Measurements from ENCODE around the gene ADAM22. TPM values are rescaled to one million over a fixed set of nuclear protein-coding genes. Genes with fewer than 3 reads are reported as not detected.

Gene ADAM22
- total RNA-seq, 1 experiment from 2014 or later = 10.0 TPM

DNA sequence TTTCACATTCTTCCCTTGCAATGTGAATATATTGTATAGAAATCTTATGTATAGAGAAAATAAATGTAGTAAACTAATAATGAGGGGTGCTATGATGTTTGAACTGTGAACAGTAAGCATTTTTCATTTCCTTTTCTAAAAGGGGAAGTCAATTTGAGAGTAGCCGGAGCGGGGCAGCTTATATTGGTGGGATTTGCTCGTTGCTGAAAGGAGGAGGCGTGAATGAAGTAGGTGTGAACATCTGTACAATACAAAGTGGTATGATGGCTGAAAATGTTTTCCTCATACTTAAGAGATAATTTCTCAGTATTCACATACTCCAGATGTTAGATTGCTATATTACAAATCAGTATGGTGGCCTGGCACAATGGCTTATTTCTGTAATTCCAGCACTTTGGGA is 198.7 kb downstream of the ADAM22 start:
- POLR2A ChIA-PET = no interaction called here
- Histone ChIP-seq H2AFZ (ENCODE audit: low read depth, low read length, poor library complexity, severe bottlenecking) (no peak overlapping the region), H3K4me2 (ENCODE audit: low read length) (no peak overlapping the region), H3K79me2 (ENCODE audit: insufficient read depth, low read length) (no peaks in the 10 kb centered on the region), H3K4me3 (replicated peaks in 1 of 2; ENCODE audit: low read depth in 1 of 2, low read length in 2 of 2) (no peak overlapping the region), H3K4me1 (ENCODE audit: control insufficient read depth in 1 of 2, insufficient read depth in 2 of 2, low read length in 2 of 2) (no peaks in the 10 kb centered on the region), H3K9me3 (ENCODE audit: control insufficient read depth in 1 of 2, insufficient read depth in 1 of 2, low read depth in 1 of 2, low read length in 2 of 2) (no peaks in the 10 kb centered on the region), H3K9ac (ENCODE audit: low read length) (no peak overlapping the region), H4K20me1 (ENCODE audit: insufficient read depth) (no peaks in the 10 kb centered on the region), H3K27ac (ENCODE audit: low read depth, low read length) (no peak overlapping the region), H3K27me3 (ENCODE audit: insufficient read depth, low read length) (no peaks in the 10 kb centered on the region), H3K36me3 (ENCODE audit: control insufficient read depth in 1 of 2, insufficient read depth in 2 of 2, low read length in 2 of 2) (no peaks in the 10 kb centered on the region), H3K9me2 (ENCODE audit: insufficient read depth) (no peaks in the 10 kb centered on the region)
- no TSS peak for BruUV-seq (replicated peaks)
- TF ChIP-seq, protein P1, sequence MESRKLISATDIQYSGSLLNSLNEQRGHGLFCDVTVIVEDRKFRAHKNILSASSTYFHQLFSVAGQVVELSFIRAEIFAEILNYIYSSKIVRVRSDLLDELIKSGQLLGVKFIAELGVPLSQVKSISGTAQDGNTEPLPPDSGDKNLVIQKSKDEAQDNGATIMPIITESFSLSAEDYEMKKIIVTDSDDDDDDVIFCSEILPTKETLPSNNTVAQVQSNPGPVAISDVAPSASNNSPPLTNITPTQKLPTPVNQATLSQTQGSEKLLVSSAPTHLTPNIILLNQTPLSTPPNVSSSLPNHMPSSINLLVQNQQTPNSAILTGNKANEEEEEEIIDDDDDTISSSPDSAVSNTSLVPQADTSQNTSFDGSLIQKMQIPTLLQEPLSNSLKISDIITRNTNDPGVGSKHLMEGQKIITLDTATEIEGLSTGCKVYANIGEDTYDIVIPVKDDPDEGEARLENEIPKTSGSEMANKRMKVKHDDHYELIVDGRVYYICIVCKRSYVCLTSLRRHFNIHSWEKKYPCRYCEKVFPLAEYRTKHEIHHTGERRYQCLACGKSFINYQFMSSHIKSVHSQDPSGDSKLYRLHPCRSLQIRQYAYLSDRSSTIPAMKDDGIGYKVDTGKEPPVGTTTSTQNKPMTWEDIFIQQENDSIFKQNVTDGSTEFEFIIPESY (IDR thresholded peaks at IDR 0.05; ENCODE audit: extremely low read depth, insufficient replicate concordance, low read length) = no peak
- TF ChIP-seq FOSL1 (IDR thresholded peaks at IDR 0.05; ENCODE audit: low read depth) = no peak
- no peak for TF ChIP-seq TCF7L2 (IDR thresholded peaks at IDR 0.05; ENCODE audit: borderline replicate concordance, extremely low read depth, insufficient read depth, insufficient read length)
- TF ChIP-seq SP1 (IDR thresholded peaks at IDR 0.05; ENCODE audit: low read depth) = no peak
- TF ChIP-seq, protein P2, sequence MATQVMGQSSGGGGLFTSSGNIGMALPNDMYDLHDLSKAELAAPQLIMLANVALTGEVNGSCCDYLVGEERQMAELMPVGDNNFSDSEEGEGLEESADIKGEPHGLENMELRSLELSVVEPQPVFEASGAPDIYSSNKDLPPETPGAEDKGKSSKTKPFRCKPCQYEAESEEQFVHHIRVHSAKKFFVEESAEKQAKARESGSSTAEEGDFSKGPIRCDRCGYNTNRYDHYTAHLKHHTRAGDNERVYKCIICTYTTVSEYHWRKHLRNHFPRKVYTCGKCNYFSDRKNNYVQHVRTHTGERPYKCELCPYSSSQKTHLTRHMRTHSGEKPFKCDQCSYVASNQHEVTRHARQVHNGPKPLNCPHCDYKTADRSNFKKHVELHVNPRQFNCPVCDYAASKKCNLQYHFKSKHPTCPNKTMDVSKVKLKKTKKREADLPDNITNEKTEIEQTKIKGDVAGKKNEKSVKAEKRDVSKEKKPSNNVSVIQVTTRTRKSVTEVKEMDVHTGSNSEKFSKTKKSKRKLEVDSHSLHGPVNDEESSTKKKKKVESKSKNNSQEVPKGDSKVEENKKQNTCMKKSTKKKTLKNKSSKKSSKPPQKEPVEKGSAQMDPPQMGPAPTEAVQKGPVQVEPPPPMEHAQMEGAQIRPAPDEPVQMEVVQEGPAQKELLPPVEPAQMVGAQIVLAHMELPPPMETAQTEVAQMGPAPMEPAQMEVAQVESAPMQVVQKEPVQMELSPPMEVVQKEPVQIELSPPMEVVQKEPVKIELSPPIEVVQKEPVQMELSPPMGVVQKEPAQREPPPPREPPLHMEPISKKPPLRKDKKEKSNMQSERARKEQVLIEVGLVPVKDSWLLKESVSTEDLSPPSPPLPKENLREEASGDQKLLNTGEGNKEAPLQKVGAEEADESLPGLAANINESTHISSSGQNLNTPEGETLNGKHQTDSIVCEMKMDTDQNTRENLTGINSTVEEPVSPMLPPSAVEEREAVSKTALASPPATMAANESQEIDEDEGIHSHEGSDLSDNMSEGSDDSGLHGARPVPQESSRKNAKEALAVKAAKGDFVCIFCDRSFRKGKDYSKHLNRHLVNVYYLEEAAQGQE (IDR thresholded peaks at IDR 0.05; ENCODE audit: low read depth) = no peak
- TF ChIP-seq, protein P3, sequence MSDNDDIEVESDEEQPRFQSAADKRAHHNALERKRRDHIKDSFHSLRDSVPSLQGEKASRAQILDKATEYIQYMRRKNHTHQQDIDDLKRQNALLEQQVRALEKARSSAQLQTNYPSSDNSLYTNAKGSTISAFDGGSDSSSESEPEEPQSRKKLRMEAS (IDR thresholded peaks at IDR 0.05) = no peak
- TF ChIP-seq RAD21 (IDR thresholded peaks at IDR 0.05; ENCODE audit: low read depth) = no peak
- TF ChIP-seq ZFX (IDR thresholded peaks at IDR 0.05) = no peak
- no peak for TF ChIP-seq JUND (IDR thresholded peaks at IDR 0.05)
- no peak for TF ChIP-seq ZNF274 (IDR thresholded peaks at IDR 0.05; ENCODE audit: low read depth, low read length)
- no peak for TF ChIP-seq YY1 (IDR thresholded peaks at IDR 0.05; ENCODE audit: extremely low read depth, insufficient replicate concordance, low read depth, low read length)
- TF ChIP-seq, protein P4, sequence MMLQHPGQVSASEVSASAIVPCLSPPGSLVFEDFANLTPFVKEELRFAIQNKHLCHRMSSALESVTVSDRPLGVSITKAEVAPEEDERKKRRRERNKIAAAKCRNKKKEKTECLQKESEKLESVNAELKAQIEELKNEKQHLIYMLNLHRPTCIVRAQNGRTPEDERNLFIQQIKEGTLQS (IDR thresholded peaks at IDR 0.05) = no peak
- no peak for TF ChIP-seq SRF (IDR thresholded peaks at IDR 0.05; ENCODE audit: low read depth)
- no peak for TF ChIP-seq CEBPB (IDR thresholded peaks at IDR 0.05; ENCODE audit: low read depth)
- CTCF ChIA-PET = no interaction called here
- DNase-seq (ENCODE audit: low read depth, low spot score) = no peak
- intact Hi-C loops (cut with micrococcal nuclease) = no loop called here
- RAD21 ChIA-PET (ENCODE audit: low non-redundant PET in 1 of 2, low total read pairs in 2 of 2, uncharacterized antibody in 2 of 2, unreplicated experiment in 2 of 2) = interaction anchor here in 1 of 2 experiments (0.7 kb wide), 1 partner anchor 8 kb away, joined by 3 read pairs; no protein-coding TSS in a partner anchor
- ATAC-seq = no peak
